Pancreas (tissue), 10 donors: ENCODE data around the gene NPTXR. TPM values are rescaled to one million over a fixed set of nuclear protein-coding genes. Genes with fewer than 3 reads are reported as not detected.
A peak's percentile ranks its signal among the peaks of the same experiment; 100 is the strongest.

Experiments used
- ATAC-seq, 4 donors: fragments of 200-7000 bp; cut with Tn5 transposase; one replicate each; pipeline versions ENCODE4 v1.8.0 to v1.9.1; 2020; ENCODE audit warnings: mild to moderate bottlenecking in 4 of 4, moderate library complexity in 4 of 4
- DNase-seq, 6 donors: peaks; one replicate each; pipeline ENCODE4 v3.0.0-alpha.2; 2020
- FAIRE-seq: peaks from 2 replicates; lab custom pipeline; 2012; peaks lifted over from hg19 to GRCh38; lab: Jason Lieb, UNC
- H3K27ac ChIP-seq, 4 donors: fragments of 200-600 bp; sonication (generic); 1 replicate in 3 of 4; 2 replicates in 1 of 4; pipeline versions ENCODE4 v1.5.0 to v1.8.0; 2020
- H3K27me3 ChIP-seq, 4 donors: fragments of 200-600 bp; one replicate each; pipeline ENCODE4 v1.8.0; 2021
- H3K36me3 ChIP-seq, 3 donors: fragments of 200-600 bp; sonication (generic) in 1 of 3; one replicate each; pipeline versions ENCODE4 v1.5.0 to v1.8.0; 2020 to 2021
- H3K4me1 ChIP-seq, 3 donors: fragments of 200-600 bp; one replicate each; pipeline ENCODE4 v1.8.0; 2021
- H3K4me3 ChIP-seq, 4 donors: fragments of 200-600 bp; sonication (generic) in 2 of 4; one replicate each; pipeline versions ENCODE4 v1.5.0 to v1.8.0; 2020 to 2021
- H3K9me3 ChIP-seq, 4 donors: fragments of 200-600 bp; one replicate each; pipeline ENCODE4 v1.8.0; 2021
- WGBS, 2 donors: extraction: QIAGEN DNeasy Blood & Tissue Kit; methylation state at CpG; one replicate each; pipeline ENCODE4 v1.1.7; 2013; 5-methylcytosine and 5-hydroxymethylcytosine counted together
- intact Hi-C, 3 donors: fragments of 100-400 bp; cut with DNase I; formaldehyde crosslinking; loops; one replicate each; pipeline versions ENCODE4 v1.11.1 to v1.14.2; 2022
- polyA plus RNA-seq, 2 donors: library from polyadenylated mRNA; stranded (reverse); fragments of 200-250 nt; gene quantifications; one replicate each; pipeline ENCODE4 v1.2.3, GENCODE V29; 2013
- total RNA-seq, 6 donors: library from RNA; stranded (reverse); fragmentation: NEBNext Ultra II Directional in 4 of 6; extraction: Animal tissue kit (Norgen Biotek cat#: 25700) in 4 of 6; gene quantifications; one replicate each; pipeline versions ENCODE4 v1.2.1 to v1.2.4, GENCODE V29; 2021 to 2023
- TF ChIP-seq, protein P1 (sequence below), 4 donors: fragments of 200-600 bp; sonication (generic) in 3 of 4; IDR thresholded peaks; one replicate each; pipeline versions ENCODE4 v1.5.0 to v1.8.0; 2021; ENCODE audit warnings: antibody characterized with exemption in 4 of 4
- donor health status: healthy with polysubstance abuse.
- donor health status: DM: no; HTN: no; CAD: no; lungs with moderate emphysema.
- donor health status: DM: no; HTN: no; CAD: no.
- donor health status: control.
- donor health status: control.
- donor health status: Bipolar disorder and iron deficiency.
- donor health status: DM: yes; HTN: yes; CAD: no.
- donor health status: DM: no; HTN: no; CAD: no.
- donor health status: DM: no; HTN: no; CAD: no.
- donor health status: DM: yes; HTN: yes; CAD: no.

The NPTXR gene
- total and polyA plus RNA-seq, 8 donors: 3.0 to 11.0 (median 5.3) TPM

DNA sequence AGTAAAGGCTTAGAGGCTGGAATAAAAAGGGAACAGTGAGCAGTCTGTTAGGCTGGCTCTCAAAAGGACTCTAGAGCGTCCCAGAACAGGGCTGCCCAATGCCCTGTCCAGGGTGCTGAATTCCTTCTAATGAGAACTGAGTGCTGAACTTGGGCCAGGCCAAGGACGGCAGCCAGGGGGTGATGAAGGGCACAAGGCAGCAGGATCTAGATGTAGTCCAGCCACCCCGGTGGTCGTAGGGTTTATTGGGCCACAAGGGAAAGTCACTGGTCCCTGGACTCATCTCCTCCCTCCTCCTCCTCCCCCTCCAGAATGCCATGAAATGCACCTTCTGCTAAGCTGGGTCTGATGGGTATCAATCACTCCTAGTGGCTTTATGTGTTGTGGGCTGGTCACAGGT lies 19.2 kb downstream of the NPTXR start:
- no peaks in the 10 kb centered on the region for H3K4me1 ChIP-seq
- no peaks in the 10 kb centered on the region for H3K9me3 ChIP-seq
- H3K36me3 ChIP-seq: no peaks in the 10 kb centered on the region
- no peak overlapping the region for H3K4me3 ChIP-seq
- ATAC-seq (peak; percentile 68 to 95 (median 84)), FAIRE-seq (no peak), DNase-seq (peak in 4 of 6 donors; percentile 35 to 58 (median 50))
- H3K27ac ChIP-seq: no peak overlapping the region
- H3K27me3 ChIP-seq: no peaks in the 10 kb centered on the region
- TF ChIP-seq, protein P1, sequence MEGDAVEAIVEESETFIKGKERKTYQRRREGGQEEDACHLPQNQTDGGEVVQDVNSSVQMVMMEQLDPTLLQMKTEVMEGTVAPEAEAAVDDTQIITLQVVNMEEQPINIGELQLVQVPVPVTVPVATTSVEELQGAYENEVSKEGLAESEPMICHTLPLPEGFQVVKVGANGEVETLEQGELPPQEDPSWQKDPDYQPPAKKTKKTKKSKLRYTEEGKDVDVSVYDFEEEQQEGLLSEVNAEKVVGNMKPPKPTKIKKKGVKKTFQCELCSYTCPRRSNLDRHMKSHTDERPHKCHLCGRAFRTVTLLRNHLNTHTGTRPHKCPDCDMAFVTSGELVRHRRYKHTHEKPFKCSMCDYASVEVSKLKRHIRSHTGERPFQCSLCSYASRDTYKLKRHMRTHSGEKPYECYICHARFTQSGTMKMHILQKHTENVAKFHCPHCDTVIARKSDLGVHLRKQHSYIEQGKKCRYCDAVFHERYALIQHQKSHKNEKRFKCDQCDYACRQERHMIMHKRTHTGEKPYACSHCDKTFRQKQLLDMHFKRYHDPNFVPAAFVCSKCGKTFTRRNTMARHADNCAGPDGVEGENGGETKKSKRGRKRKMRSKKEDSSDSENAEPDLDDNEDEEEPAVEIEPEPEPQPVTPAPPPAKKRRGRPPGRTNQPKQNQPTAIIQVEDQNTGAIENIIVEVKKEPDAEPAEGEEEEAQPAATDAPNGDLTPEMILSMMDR (IDR thresholded peaks at IDR 0.05): peak in 1 of 4 donors; percentile 23
- intact Hi-C loops: no loop called here
- WGBS, 2 donors: 16 to 26% methylated on average over 4 of the region's 4 CpGs

DNA sequence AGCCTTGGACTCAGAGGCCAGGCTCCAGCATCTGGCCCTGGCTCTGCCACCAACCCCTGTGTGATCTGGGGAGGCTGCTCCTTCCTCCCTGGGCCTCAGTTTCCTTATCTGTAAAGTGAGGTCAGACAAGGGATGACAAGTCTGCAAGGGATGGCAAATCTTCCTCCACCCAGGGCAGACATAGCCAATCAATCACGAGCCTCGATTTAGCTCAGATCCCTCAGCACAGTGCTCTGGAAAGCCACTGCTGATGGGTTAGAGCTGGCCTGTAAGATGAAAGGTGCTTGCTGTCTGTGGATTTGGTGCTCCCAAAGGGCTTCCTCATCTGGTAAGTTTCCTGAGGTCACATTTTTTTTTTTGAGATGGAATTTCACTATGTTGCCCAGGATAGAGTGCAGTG lies 20.2 kb downstream of the NPTXR start:
- H3K9me3 ChIP-seq: no peaks in the 10 kb centered on the region
- WGBS, 2 donors: 88 to 94% methylated on average over 2 of the region's 2 CpGs
- no peak overlapping the region for H3K4me3 ChIP-seq
- TF ChIP-seq, protein P1 (IDR thresholded peaks at IDR 0.05): no peak
- H3K27me3 ChIP-seq: no peaks in the 10 kb centered on the region
- intact Hi-C loops: no loop called here
- no peak for FAIRE-seq
- no peaks in the 10 kb centered on the region for H3K4me1 ChIP-seq
- no peak overlapping the region for H3K27ac ChIP-seq
- H3K36me3 ChIP-seq: no peaks in the 10 kb centered on the region
- no peak for ATAC-seq
- no peak for DNase-seq

DNA sequence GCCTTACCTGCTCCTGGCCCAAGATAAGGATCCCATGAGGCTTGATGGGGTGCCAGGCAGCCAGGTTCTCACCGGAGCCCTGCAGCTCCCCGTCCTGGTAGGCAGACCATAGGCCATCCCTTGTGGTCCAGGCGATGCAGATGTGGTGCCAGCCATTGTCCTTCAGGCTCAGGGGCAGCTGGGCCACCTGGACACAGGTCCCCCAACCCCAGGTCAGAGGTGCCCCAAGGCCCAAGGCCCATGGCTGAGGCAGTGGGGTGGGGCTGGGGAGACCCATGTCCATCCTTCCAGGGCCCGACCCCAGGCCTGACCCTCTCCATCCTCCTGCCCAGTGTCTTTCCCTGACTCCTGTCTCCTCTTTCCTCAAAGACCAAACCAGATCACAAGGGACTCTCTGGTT lies 20.8 kb downstream of the NPTXR start:
- Histone ChIP-seq H3K4me1 (no peaks in the 10 kb centered on the region), H3K9me3 (no peaks in the 10 kb centered on the region), H3K36me3 (no peaks in the 10 kb centered on the region), H3K4me3 (no peak overlapping the region), H3K27ac (no peak overlapping the region), H3K27me3 (no peaks in the 10 kb centered on the region)
- FAIRE-seq (no peak), DNase-seq (no peak), ATAC-seq (no peak)
- intact Hi-C loops: no loop called here
- TF ChIP-seq, protein P1 (IDR thresholded peaks at IDR 0.05): no peak
- 89 to 97% methylated on average over 4 of the region's 4 CpGs for WGBS, 2 donors

DNA sequence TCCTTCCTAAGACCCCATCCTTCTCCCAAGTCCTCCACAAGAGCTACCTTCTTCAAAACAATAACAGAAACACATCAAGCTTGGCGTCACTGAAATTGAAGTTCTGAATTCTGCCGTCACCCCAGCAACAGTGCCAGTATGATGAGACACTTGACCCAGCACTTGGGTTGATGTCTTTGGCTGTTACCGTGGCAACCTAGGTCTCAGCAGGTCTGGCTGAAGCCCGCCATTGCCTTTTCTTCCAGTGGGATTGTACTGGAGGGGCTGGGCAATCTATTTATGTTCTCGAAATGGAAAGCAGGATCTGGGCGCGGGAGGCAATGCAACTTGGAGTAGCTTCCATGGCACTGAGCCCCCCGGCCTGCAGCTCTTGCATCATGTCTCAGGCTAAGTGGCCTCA lies 23.8 kb downstream of the NPTXR start:
- Histone ChIP-seq H3K4me1 (no peaks in the 10 kb centered on the region), H3K36me3 (no peaks in the 10 kb centered on the region), H3K4me3 (no peak overlapping the region), H3K27me3 (no peaks in the 10 kb centered on the region), H3K9me3 (no peaks in the 10 kb centered on the region), H3K27ac (no peak overlapping the region)
- ATAC-seq (no peak), DNase-seq (no peak), FAIRE-seq (no peak)
- TF ChIP-seq, protein P1 (IDR thresholded peaks at IDR 0.05): no peak
- WGBS, 2 donors: 88 to 90% methylated on average over 8 of the region's 8 CpGs
- intact Hi-C loops: no loop called here

DNA sequence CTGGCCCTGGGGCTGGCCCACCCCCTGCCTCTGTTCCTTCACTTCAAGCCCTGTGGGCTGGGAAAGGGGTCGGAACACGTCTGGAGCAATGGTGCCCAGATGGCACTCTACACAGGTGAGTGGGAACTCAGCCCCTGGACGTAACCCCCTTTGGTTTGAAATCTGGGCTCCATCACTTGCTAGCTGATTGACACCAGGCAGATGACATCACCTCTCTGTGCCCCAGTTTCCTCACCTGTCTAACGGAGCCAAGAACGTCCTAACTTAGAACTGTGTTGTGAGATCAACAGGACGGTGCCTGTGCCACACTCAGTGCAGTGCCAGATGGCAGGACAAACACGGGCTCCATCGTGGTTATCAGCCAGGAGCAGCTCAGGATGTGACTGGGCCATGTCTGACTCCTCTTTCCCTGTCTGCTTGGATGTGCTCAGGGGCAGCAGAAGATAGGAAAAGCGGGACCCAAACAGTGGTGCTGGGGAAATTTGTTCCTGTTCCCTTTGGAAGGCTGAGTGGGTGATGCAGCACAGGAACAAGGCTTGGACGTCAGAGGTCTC lies 24.4 kb downstream of the NPTXR start:
- no peaks in the 10 kb centered on the region for H3K36me3 ChIP-seq
- no peaks in the 10 kb centered on the region for H3K27me3 ChIP-seq
- H3K4me3 ChIP-seq: no peak overlapping the region
- H3K4me1 ChIP-seq: no peaks in the 10 kb centered on the region
- FAIRE-seq (no peak), ATAC-seq (no peak), DNase-seq (peak in 1 of 6 donors; percentile 40)
- TF ChIP-seq, protein P1 (IDR thresholded peaks at IDR 0.05): no peak
- no peaks in the 10 kb centered on the region for H3K9me3 ChIP-seq
- WGBS, 2 donors: 76 to 80% methylated on average over 10 of the region's 10 CpGs
- H3K27ac ChIP-seq: no peak overlapping the region
- intact Hi-C loops: no loop called here
